T-helper 2 cell treated with Interferon-gamma antibody and Interleukin-4, amounts not matched to agents 5 μg/mL and 100 μg/mL, for 36 hours (primary cell): ENCODE results near the gene HTT.
A peak's percentile ranks its signal among the peaks of the same experiment; 100 is the strongest.

Source experiments
- DNase-seq: peaks from one replicate; pipeline ENCODE4 v3.0.0; 2021; ENCODE audit warnings: low spot score
- H3K27ac Mint-ChIP-seq: one replicate; pipeline ENCODE4 v1.8.0; 2021; ENCODE audit warnings: mild to moderate bottlenecking, mixed read lengths
- H3K27me3 Mint-ChIP-seq: one replicate; pipeline ENCODE4 v1.8.0; 2021; ENCODE audit warnings: low read depth, mixed read lengths
- H3K36me3 Mint-ChIP-seq: one replicate; pipeline ENCODE4 v1.8.0; 2021; ENCODE audit warnings: low read depth, mixed read lengths
- H3K4me1 Mint-ChIP-seq: one replicate; pipeline ENCODE4 v1.8.0; 2021; ENCODE audit warnings: low read depth, mixed read lengths
- H3K4me3 Mint-ChIP-seq: one replicate; pipeline ENCODE4 v1.8.0; 2022; ENCODE audit warnings: mild to moderate bottlenecking, moderate library complexity, mixed read lengths
- H3K9me3 Mint-ChIP-seq: one replicate; pipeline ENCODE4 v1.8.0; 2021; ENCODE audit warnings: mixed read lengths

HTT gene

DNA sequence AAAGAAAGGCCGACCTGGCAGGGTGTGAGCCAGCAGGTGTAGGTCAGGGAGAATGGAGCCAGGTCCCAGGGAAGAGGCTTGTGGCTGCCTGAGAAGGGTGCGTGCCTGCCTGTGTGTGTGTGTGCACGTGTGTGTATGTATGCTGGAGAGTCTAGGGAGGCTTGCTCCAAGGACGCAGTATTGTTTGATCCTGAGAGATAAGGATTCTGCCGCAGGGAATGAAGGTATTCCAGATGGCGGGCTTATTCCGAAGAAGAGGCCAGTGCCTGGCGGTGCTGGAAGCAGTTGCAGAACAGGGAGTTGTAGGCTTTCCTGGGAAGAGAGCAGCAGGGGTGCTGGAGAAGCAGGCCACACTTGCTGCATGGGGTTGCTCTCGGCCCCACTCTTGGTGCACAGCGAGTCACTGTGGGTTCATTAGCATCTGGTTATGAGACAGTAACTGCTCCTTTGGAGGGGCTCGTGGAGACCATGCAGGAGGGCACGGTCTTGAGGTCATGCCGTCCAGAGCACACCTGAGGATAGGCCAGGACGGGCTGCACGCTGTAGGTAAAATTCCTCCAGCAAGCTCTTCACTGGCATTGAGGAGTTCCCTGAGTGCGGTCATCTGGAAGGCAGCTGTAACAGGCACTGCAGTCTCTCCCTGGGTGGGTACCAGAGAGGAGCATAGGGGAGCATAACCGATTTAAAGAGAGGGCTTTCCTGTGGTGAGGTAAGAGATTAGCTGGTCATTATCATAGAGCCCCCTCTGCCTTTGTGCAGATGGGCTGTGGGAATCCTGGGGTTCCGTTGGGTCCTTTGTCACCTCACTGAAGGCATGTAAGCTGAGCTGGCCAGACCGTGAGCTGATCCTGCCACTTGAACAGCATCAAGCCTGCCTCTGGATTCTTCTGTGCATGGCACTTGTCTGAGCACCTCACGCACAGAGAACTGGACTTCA is 144.6 kb downstream of the HTT start:
- H3K27me3 Mint-ChIP-seq = no peaks in the 10 kb centered on the region
- peaks cover 3% of the 10 kb centered on the region for H3K4me1 Mint-ChIP-seq
- no peak overlapping the region for H3K27ac Mint-ChIP-seq
- no peaks in the 10 kb centered on the region for H3K9me3 Mint-ChIP-seq
- peaks cover 65% of the 10 kb centered on the region for H3K36me3 Mint-ChIP-seq
- H3K4me3 Mint-ChIP-seq = no peak overlapping the region
- DNase-seq = no peak

- Mint-ChIP-seq H3K4me3 (no peak overlapping the region), H3K27me3 (no peaks in the 10 kb centered on the region), H3K27ac (no peak overlapping the region), H3K9me3 (no peaks in the 10 kb centered on the region), H3K36me3 (peaks cover 62% of the 10 kb centered on the region), H3K4me1 (peaks cover 3% of the 10 kb centered on the region)
- DNase-seq = no peak
Observed at GRCh38 chr4:3219761-3220475, 145.4 kb downstream of the HTT start.

- H3K27ac Mint-ChIP-seq = no peak overlapping the region
- H3K36me3 Mint-ChIP-seq = peaks cover 60% of the 10 kb centered on the region
- H3K4me1 Mint-ChIP-seq = peaks cover 3% of the 10 kb centered on the region
Observed at GRCh38 chr4:3220476-3221183, 146.1 kb downstream of the HTT start.

DNA sequence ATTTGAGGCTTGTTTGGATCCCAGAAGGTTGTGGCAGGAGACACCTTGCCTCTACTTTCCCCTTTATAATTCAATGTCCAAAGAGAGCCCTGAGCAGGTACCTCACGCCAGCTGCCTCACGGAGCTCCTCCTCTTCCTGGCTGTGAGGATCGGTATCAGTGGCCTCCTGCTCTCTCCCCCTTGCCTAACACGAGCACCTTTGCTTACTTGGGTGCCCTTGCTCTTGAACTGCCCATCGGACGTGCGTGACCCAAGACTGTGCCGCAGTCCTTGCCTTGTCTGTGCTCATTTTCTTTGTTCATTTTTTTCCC is 146.7 kb downstream of the HTT start:
- Mint-ChIP-seq H3K9me3 (no peaks in the 10 kb centered on the region), H3K27ac (peak overlapping the region; percentile 5), H3K4me3 (no peak overlapping the region), H3K36me3 (peaks cover 57% of the 10 kb centered on the region), H3K27me3 (no peaks in the 10 kb centered on the region), H3K4me1 (peaks cover 3% of the 10 kb centered on the region)
- DNase-seq = no peak

More at GRCh38 chr4:3220476-3221183, 146.1 kb downstream of the HTT start:
- Mint-ChIP-seq H3K4me3 (no peak overlapping the region), H3K27me3 (no peaks in the 10 kb centered on the region), H3K9me3 (no peaks in the 10 kb centered on the region)
- no peak for DNase-seq

DNA sequence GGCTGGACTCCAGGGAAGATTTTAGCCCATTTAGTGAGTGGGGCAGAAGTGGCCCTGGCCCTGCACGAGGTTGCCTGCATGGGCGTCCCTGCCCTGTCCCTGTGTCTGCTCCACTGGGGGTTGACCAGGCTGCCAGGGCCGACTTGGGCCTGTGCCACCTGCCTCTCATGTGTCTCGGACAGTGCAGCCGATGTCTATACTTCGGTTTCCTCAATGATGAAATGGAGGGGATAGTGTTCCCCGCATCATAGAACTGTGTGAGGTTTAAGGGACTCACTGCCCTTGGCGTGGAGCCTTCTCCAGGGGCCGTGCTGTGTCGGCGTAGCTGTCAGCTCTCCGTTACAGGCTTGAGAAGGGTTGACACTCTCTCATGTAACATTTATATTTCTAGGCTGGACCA is 147.5 kb downstream of the HTT start:
- peaks cover 52% of the 10 kb centered on the region for H3K36me3 Mint-ChIP-seq
- DNase-seq = no peak
- peaks cover 3% of the 10 kb centered on the region for H3K4me1 Mint-ChIP-seq
- no peaks in the 10 kb centered on the region for H3K9me3 Mint-ChIP-seq
- H3K4me3 Mint-ChIP-seq = no peak overlapping the region
- no peaks in the 10 kb centered on the region for H3K27me3 Mint-ChIP-seq
- H3K27ac Mint-ChIP-seq = no peak overlapping the region

DNA sequence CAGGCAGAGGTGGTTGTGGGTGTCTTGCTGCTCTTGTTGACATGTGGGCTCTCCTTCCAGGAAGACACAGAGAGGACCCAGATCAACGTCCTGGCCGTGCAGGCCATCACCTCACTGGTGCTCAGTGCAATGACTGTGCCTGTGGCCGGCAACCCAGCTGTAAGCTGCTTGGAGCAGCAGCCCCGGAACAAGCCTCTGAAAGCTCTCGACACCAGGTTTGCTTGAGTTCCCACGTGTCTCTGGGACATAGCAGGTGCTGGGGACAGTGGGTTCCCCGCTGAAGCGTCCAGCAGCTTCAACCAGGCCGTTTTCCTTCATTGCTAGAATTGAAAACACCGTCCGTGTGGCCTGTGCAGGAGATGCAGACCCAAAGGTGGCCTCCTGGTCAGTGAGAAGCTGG is 148.9 kb downstream of the HTT start:
- no peaks in the 10 kb centered on the region for H3K27me3 Mint-ChIP-seq
- peaks cover 47% of the 10 kb centered on the region for H3K36me3 Mint-ChIP-seq
- no peak overlapping the region for H3K4me3 Mint-ChIP-seq
- no peak overlapping the region for H3K27ac Mint-ChIP-seq
- H3K4me1 Mint-ChIP-seq = peaks cover 3% of the 10 kb centered on the region
- no peak for DNase-seq
- no peaks in the 10 kb centered on the region for H3K9me3 Mint-ChIP-seq

DNA sequence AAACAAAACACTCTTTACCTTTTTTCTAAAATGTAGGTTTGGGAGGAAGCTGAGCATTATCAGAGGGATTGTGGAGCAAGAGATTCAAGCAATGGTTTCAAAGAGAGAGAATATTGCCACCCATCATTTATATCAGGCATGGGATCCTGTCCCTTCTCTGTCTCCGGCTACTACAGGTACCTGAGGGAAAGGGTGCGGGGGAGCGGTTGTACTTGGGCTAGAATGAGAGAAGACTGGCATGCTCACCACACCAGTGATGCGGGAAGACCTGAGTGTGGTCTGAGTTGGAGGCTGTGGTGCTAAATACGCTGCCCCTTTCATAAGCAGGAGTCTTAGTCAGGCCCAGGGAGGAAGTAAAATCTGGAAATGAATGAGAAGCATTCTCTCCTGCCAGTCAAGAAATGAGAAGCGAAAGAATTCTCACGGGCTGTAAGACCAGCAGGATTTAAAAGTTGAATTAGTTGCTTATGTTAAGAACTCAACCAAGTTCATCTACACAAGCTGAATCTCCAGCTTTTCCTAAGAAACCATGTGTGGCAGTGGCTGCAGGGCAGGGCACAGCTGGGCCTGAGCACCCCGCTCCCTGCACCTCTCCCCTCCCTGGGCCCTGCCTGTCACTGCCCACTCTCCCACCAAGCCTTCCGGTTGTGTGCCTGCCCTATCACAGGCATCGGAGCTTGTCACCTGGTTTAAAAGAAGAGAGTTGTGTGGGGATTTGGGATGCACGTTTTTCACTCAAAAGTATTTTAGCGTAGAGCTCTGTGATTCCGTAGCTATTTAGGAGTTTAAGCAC is 149.7 kb downstream of the HTT start:
- Mint-ChIP-seq H3K27me3 (no peaks in the 10 kb centered on the region), H3K4me3 (no peak overlapping the region), H3K36me3 (peaks cover 45% of the 10 kb centered on the region), H3K9me3 (no peaks in the 10 kb centered on the region), H3K4me1 (no peaks in the 10 kb centered on the region), H3K27ac (no peak overlapping the region)
- no peak for DNase-seq

DNA sequence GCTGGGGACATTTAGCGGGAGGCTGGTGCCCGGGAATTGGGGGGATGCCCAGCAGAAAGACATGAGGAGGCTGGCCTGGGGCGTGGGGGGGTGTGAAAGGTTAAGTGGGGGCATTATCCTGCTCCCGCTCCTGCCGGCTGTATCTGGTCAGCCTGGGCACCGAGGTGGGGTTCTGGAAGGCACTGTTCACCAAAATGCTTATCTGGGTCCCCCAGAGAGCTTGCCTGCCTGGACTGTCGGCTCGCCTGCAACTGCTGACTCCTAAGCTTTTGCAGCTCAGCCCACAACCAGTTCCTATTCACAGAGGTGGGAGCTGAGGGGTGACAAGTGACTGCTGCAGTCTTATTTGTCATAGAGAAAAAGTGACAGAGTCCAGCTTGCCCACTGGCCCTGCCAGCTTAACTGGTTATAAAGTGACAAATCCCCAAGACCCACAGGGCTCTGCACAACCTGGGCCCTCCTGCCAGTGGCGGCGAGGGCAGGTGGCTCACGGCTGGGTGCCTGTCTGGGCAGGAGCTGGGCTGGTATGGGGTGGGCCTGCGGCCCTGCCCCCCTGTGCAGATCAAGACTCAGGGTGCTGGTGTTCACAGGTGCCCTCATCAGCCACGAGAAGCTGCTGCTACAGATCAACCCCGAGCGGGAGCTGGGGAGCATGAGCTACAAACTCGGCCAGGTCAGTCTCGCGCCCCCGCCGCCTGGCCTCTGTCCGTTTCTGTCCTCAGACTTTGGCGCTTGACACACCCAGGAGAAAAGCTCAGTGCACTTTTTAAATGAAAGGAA is 150.8 kb downstream of the HTT start:
- no peaks in the 10 kb centered on the region for H3K9me3 Mint-ChIP-seq
- peaks cover 44% of the 10 kb centered on the region for H3K36me3 Mint-ChIP-seq
- no peaks in the 10 kb centered on the region for H3K27me3 Mint-ChIP-seq
- DNase-seq = no peak
- H3K4me3 Mint-ChIP-seq = no peak overlapping the region
- H3K27ac Mint-ChIP-seq = no peak overlapping the region
- H3K4me1 Mint-ChIP-seq = no peaks in the 10 kb centered on the region

DNA sequence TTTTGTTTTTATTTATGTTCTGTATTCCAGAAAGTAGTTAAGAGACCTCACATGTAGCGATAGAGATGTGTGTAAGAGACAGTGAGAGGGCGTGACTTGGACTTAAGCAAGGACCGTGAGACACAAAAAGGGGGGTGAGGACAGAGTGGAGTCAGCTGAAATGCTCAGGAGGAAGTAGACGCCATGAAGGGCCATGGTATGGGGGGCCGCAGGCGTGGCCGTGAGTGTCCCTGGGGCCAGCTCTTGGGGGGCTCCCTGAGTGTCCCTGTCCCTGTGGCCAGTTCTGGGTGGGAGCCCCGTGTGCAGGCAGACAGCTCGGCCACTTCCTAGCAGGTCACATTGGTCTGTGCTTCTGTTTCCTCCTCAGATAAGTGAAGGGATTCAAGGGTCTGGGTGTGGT is 151.5 kb downstream of the HTT start:
- Mint-ChIP-seq H3K27ac (no peak overlapping the region), H3K4me1 (no peaks in the 10 kb centered on the region), H3K4me3 (no peak overlapping the region), H3K27me3 (no peaks in the 10 kb centered on the region), H3K9me3 (no peaks in the 10 kb centered on the region), H3K36me3 (peaks cover 50% of the 10 kb centered on the region)
- no peak for DNase-seq

DNA sequence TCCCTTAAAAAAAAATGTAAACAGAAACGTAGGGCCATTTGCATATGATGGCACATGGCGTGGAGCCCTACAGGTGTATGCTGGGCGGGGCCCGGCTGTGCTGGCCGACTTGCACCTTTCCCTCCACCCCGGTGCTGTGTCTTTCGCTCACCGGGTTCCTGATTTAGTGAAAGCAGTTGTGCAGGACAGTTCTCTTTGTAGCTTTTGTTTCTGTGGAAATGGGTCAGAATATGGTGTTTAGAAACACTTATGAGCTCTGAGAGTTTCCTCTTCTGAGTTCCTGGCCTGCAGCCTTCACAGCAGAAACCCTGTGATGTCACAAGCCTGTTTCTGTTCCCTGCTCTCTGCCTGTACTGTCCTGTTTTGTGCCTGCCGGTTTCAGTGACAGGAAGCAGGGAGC is 152.0 kb downstream of the HTT start:
- no peaks in the 10 kb centered on the region for H3K4me1 Mint-ChIP-seq
- no peak overlapping the region for H3K4me3 Mint-ChIP-seq
- no peaks in the 10 kb centered on the region for H3K9me3 Mint-ChIP-seq
- DNase-seq = no peak
- H3K27me3 Mint-ChIP-seq = no peaks in the 10 kb centered on the region
- H3K36me3 Mint-ChIP-seq = peaks cover 47% of the 10 kb centered on the region
- no peak overlapping the region for H3K27ac Mint-ChIP-seq

DNA sequence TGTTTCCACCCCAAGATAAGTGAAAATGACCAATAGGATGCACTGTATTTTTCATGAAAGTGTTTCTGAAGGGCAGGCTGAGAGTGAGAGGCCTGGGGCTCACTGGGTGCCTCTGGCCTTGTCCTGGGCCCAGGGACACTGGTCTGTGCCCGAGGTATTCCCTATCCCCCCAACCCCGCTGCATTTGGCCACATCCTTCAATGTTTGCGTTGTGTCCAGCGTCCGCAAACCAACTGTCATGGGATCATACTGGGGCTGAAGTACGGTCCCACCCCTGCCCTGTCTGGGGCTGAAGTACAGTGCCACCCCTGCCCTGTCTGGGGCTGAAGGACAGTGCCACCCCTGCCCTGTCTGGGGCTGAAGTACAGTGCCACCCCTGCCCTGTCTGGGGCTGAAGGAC is 152.5 kb downstream of the HTT start:
- H3K9me3 Mint-ChIP-seq = no peaks in the 10 kb centered on the region
- peaks cover 49% of the 10 kb centered on the region for H3K36me3 Mint-ChIP-seq
- no peak overlapping the region for H3K4me3 Mint-ChIP-seq
- DNase-seq = no peak
- no peaks in the 10 kb centered on the region for H3K4me1 Mint-ChIP-seq
- no peak overlapping the region for H3K27ac Mint-ChIP-seq
- no peaks in the 10 kb centered on the region for H3K27me3 Mint-ChIP-seq

DNA sequence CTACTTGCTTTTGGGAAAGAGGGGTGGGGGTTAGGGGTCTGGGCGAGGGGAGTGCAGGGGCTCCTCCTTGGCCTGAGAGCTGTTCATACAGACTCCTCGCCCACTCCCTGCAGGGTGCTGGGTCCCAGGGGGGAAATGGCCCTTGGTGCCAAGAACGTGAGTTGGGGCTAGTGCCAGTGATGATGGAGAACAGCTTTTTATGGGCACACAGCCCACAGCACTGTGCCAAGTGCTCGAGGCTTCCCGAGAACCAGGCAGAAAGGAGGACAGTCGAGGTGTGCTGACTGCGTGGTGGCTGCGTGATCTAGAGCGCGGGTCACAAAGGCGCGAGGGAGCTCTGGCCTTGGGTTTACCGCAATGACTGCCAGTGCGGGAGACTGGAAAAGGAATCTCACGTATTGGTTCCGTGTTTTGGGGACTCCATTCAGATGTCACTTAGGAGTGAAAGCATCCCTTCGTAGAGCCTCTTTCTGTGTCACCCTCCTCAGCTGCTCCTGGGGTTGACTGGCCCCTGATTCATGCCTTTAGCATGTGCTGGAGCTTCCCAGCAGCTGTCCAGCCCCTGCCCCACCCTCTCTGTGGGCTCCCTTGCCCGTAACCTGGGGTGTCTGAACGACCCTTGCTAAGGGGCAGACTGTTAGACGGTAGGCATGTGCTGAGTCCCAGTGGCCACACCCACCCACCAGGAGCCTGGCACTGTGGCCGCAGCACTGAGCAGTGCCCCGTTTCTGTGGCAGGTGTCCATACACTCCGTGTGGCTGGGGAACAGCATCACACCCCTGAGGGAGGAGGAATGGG is 153.6 kb downstream of the HTT start:
- H3K9me3 Mint-ChIP-seq = no peaks in the 10 kb centered on the region
- no peak overlapping the region for H3K4me3 Mint-ChIP-seq
- DNase-seq = no peak
- H3K36me3 Mint-ChIP-seq = peaks cover 40% of the 10 kb centered on the region
- H3K4me1 Mint-ChIP-seq = no peaks in the 10 kb centered on the region
- no peak overlapping the region for H3K27ac Mint-ChIP-seq
- H3K27me3 Mint-ChIP-seq = no peaks in the 10 kb centered on the region
